K562 (cell line): ENCODE measurements around the gene CACNA2D3.

ENCODE experiments used
- MEF2A ChIP-seq: IDR thresholded peaks from 2 replicates; pipeline ENCODE4 v1.6.1; 2011; ENCODE audit warnings: low read depth, mild to moderate bottlenecking, low read length, moderate library complexity; ENCODE audit not compliant: control insufficient read depth
- PCBP1 ChIP-seq: fragments of 200-400 bp; formaldehyde crosslinking; IDR thresholded peaks from 2 replicates; pipeline ENCODE4 v1.6.1; 2018; ENCODE audit warnings: mild to moderate bottlenecking, low read depth, low read length; ENCODE audit not compliant: poor library complexity, severe bottlenecking
- RCOR1 ChIP-seq, 2 experiments: IDR thresholded peaks; 2 replicates each; pipeline ENCODE4 v1.6.1; 2012; ENCODE audit warnings: low read depth in 2 of 2, low read length in 2 of 2, borderline replicate concordance in 1 of 2, improper control_type of control experiment in 1 of 2
- TF ChIP-seq, protein P1 (sequence below): sonication (generic); formaldehyde crosslinking; IDR thresholded peaks from 2 replicates; pipeline ENCODE4 v1.8.0; 2023; ENCODE audit warnings: mild to moderate bottlenecking, missing genetic modification reagents

GRCh38 chr3:54865316-54865715, 743.0 kb downstream of the CACNA2D3 start:
- TF ChIP-seq, protein P1, sequence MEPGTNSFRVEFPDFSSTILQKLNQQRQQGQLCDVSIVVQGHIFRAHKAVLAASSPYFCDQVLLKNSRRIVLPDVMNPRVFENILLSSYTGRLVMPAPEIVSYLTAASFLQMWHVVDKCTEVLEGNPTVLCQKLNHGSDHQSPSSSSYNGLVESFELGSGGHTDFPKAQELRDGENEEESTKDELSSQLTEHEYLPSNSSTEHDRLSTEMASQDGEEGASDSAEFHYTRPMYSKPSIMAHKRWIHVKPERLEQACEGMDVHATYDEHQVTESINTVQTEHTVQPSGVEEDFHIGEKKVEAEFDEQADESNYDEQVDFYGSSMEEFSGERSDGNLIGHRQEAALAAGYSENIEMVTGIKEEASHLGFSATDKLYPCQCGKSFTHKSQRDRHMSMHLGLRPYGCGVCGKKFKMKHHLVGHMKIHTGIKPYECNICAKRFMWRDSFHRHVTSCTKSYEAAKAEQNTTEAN (CRISPR knock-in tag): no peak
- TF ChIP-seq MEF2A (no peak), PCBP1 (no peak), RCOR1 (IDR thresholded peaks at IDR 0.05; ENCODE audit: borderline replicate concordance in 1 of 2, low read depth in 2 of 2, low read length in 2 of 2) (no peak)
